ENCODE measurements around the gene C6orf89. TPM values are rescaled to one million over a fixed set of nuclear protein-coding genes. Genes with fewer than 3 reads are reported as not detected.

C6orf89 gene
- total RNA-seq, 1 experiment from 2014 or later: 61.1 TPM

- peaks cover 19% of the 10 kb centered on the region for H3K4me1 Mint-ChIP-seq (ENCODE audit: low read depth, unreplicated experiment)
- no peak overlapping the region for H3K4me3 Mint-ChIP-seq (ENCODE audit: low read depth, unreplicated experiment)
- CTCF ChIA-PET: no interaction called here
- no peak for TF ChIP-seq CTCF (IDR thresholded peaks at IDR 0.05; ENCODE audit: unreplicated experiment)
- DNase-seq: no peak
- no peaks in the 10 kb centered on the region for H3K27me3 Mint-ChIP-seq (ENCODE audit: unreplicated experiment)
- no peaks in the 10 kb centered on the region for H3K9me3 Mint-ChIP-seq (ENCODE audit: low read depth, unreplicated experiment)
- BruUV-seq (replicated peaks): no TSS peak
- H3K27ac Mint-ChIP-seq (ENCODE audit: unreplicated experiment): no peak overlapping the region
- intact Hi-C loops (cut with micrococcal nuclease; ENCODE audit: unreplicated experiment): no loop called here
- peaks cover 8% of the 10 kb centered on the region for H3K36me3 Mint-ChIP-seq (ENCODE audit: insufficient read depth, unreplicated experiment)
Measured at GRCh38 chr6:36930483-36930882, 44.7 kb downstream of the C6orf89 start.

DNA sequence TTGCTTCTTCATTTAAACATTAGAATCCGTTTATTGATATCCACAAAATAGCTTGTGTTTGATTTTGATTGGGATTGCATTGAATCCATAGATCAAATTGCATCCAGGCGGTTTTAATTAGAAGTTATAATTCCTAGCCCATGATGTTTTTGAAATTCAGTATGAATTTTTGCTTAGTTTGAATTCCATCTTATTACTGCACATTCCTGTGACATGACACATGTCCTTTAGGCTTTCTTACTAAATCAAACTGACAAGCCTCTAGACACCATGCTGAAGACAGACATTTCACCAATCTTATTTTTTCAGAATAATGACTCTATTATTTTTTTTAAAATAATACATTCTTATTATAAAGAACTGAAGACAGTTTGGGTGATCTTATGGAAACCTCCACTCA is 47.4 kb downstream of the C6orf89 start:
- H3K4me1 Mint-ChIP-seq (ENCODE audit: low read depth, unreplicated experiment): peaks cover 19% of the 10 kb centered on the region
- BruUV-seq (replicated peaks): no TSS peak
- H3K27ac Mint-ChIP-seq (ENCODE audit: unreplicated experiment): no peak overlapping the region
- intact Hi-C loops (cut with micrococcal nuclease; ENCODE audit: unreplicated experiment): no loop called here
- TF ChIP-seq CTCF (IDR thresholded peaks at IDR 0.05; ENCODE audit: unreplicated experiment): no peak
- CTCF ChIA-PET: no interaction called here
- H3K9me3 Mint-ChIP-seq (ENCODE audit: low read depth, unreplicated experiment): no peaks in the 10 kb centered on the region
- peaks cover 8% of the 10 kb centered on the region for H3K36me3 Mint-ChIP-seq (ENCODE audit: insufficient read depth, unreplicated experiment)
- no peaks in the 10 kb centered on the region for H3K27me3 Mint-ChIP-seq (ENCODE audit: unreplicated experiment)
- DNase-seq: no peak
- no peak overlapping the region for H3K4me3 Mint-ChIP-seq (ENCODE audit: low read depth, unreplicated experiment)

DNA sequence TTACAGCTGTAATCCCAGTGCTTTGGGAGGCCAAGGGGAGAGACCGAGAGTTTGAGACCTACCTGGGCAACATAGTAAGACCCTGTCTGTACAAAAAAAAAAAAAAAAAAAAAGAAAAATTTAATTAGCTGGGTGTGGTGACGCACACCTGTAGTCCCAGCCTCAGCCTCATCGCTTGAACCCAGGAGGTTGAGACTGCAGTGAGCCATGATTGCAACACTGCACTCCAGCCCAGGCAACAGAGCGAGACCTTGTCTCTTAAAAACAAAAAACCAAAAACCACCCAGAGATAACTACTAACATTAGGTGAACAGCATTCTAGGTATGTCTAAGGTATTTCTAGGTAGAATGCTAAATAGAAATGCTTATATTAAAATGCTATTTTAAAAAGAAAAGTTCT is 47.8 kb downstream of the C6orf89 start:
- no peaks in the 10 kb centered on the region for H3K27me3 Mint-ChIP-seq (ENCODE audit: unreplicated experiment)
- intact Hi-C loops (cut with micrococcal nuclease; ENCODE audit: unreplicated experiment): no loop called here
- TF ChIP-seq CTCF (IDR thresholded peaks at IDR 0.05; ENCODE audit: unreplicated experiment): no peak
- no peak overlapping the region for H3K27ac Mint-ChIP-seq (ENCODE audit: unreplicated experiment)
- BruUV-seq (replicated peaks): no TSS peak
- no peak overlapping the region for H3K4me3 Mint-ChIP-seq (ENCODE audit: low read depth, unreplicated experiment)
- peaks cover 8% of the 10 kb centered on the region for H3K36me3 Mint-ChIP-seq (ENCODE audit: insufficient read depth, unreplicated experiment)
- CTCF ChIA-PET: no interaction called here
- H3K9me3 Mint-ChIP-seq (ENCODE audit: low read depth, unreplicated experiment): no peaks in the 10 kb centered on the region
- no peak for DNase-seq
- H3K4me1 Mint-ChIP-seq (ENCODE audit: low read depth, unreplicated experiment): peaks cover 19% of the 10 kb centered on the region

GRCh38 chr6:36934901-36935300 is 49.1 kb downstream of the C6orf89 start:
- Mint-ChIP-seq H3K4me1 (ENCODE audit: low read depth, unreplicated experiment) (peaks cover 10% of the 10 kb centered on the region), H3K27ac (ENCODE audit: unreplicated experiment) (no peak overlapping the region), H3K9me3 (ENCODE audit: low read depth, unreplicated experiment) (no peaks in the 10 kb centered on the region), H3K27me3 (ENCODE audit: unreplicated experiment) (peaks cover 5% of the 10 kb centered on the region), H3K36me3 (ENCODE audit: insufficient read depth, unreplicated experiment) (peaks cover 12% of the 10 kb centered on the region), H3K4me3 (ENCODE audit: low read depth, unreplicated experiment) (no peak overlapping the region)
- intact Hi-C loops (cut with micrococcal nuclease; ENCODE audit: unreplicated experiment): no loop called here
- no peak for DNase-seq
- BruUV-seq (replicated peaks): no TSS peak
- CTCF ChIA-PET: interaction anchor here (0.6 kb wide), 1 partner anchor 673 kb away, joined by 3 read pairs; no protein-coding TSS in a partner anchor
- no peak for TF ChIP-seq CTCF (IDR thresholded peaks at IDR 0.05; ENCODE audit: unreplicated experiment)
